NCI-H510A treated with DMSO at 0.1 percent for 48 hours (cell line): Measurements from ENCODE around the gene BRAP.
"Not testable (repeated sequence)": the region's sequence is repeated elsewhere in the genome, so short reads cannot be mapped to it uniquely, and the experiment has no call there.

Experiments
- DNase-seq: peaks from one replicate; lab custom pipeline; 2025; lab: John Stamatoyannopoulos, UW

Gene BRAP

GRCh38 chr12:111673503-111673902 is 12.3 kb downstream of the BRAP start:
- DNase-seq, result no peak

- no peak for DNase-seq
Observed at GRCh38 chr12:111672822-111673381, 12.9 kb downstream of the BRAP start.

- no peak for DNase-seq
Observed at GRCh38 chr12:111664961-111665865, 20.5 kb downstream of the BRAP start.

- DNase-seq, result no peak
Observed at GRCh38 chr12:111664499-111664898, 21.3 kb downstream of the BRAP start.

GRCh38 chr12:111656016-111656415 is 29.7 kb downstream of the BRAP start:
- DNase-seq, result no peak

GRCh38 chr12:111655356-111655755 is 30.4 kb downstream of the BRAP start:
- no peak for DNase-seq

GRCh38 chr12:111653596-111653995 is 32.2 kb downstream of the BRAP start:
- DNase-seq, result no peak

GRCh38 chr12:111652530-111652929 is 33.2 kb downstream of the BRAP start:
- not testable (repeated sequence) for DNase-seq

- no peak for DNase-seq
Observed at GRCh38 chr12:111650912-111651311, 34.8 kb downstream of the BRAP start.

GRCh38 chr12:111645433-111645832 is 40.3 kb downstream of the BRAP start:
- no peak for DNase-seq

GRCh38 chr12:111643427-111643826 is 42.3 kb downstream of the BRAP start:
- no peak for DNase-seq

- DNase-seq, result no peak
Observed at GRCh38 chr12:111642681-111643426, 42.9 kb downstream of the BRAP start.

GRCh38 chr12:111640506-111640905 is 45.2 kb downstream of the BRAP start:
- DNase-seq, result no peak

- no peak for DNase-seq
Observed at GRCh38 chr12:111638556-111638955, 47.2 kb downstream of the BRAP start.

GRCh38 chr12:111636209-111636945 is 49.4 kb downstream of the BRAP start:
- no peak for DNase-seq

- no peak for DNase-seq
Observed at GRCh38 chr12:111635524-111635923, 50.2 kb downstream of the BRAP start.

GRCh38 chr12:111628505-111629260 is 57.1 kb downstream of the BRAP start:
- no peak for DNase-seq

- DNase-seq, result no peak
Observed at GRCh38 chr12:111626230-111626629, 59.5 kb downstream of the BRAP start.

- DNase-seq, result no peak
Observed at GRCh38 chr12:111624540-111624939, 61.2 kb downstream of the BRAP start.

GRCh38 chr12:111617841-111618240 is 67.9 kb downstream of the BRAP start:
- DNase-seq, result not testable (repeated sequence)

GRCh38 chr12:111616177-111616623 is 69.6 kb downstream of the BRAP start:
- no peak for DNase-seq
